ENCODE measurements around the gene AK8. TPM values are rescaled to one million over a fixed set of nuclear protein-coding genes. Genes with fewer than 3 reads are reported as not detected.

Gene AK8
- total RNA-seq, 1 donor from 2014 or later: 0.07 TPM

- no peak for DNase-seq (ENCODE audit: low read depth, low spot score)
Measured at GRCh38 chr9:132861666-132862065, 16.4 kb downstream of the AK8 start.

- DNase-seq (ENCODE audit: low read depth, low spot score): no peak
Measured at GRCh38 chr9:132858751-132859150, 19.3 kb downstream of the AK8 start.

- DNase-seq (ENCODE audit: low read depth, low spot score): no peak
Measured at GRCh38 chr9:132857616-132858342, 20.3 kb downstream of the AK8 start.

- DNase-seq (ENCODE audit: low read depth, low spot score): no peak
Measured at GRCh38 chr9:132857031-132857430, 21.1 kb downstream of the AK8 start.

- DNase-seq (ENCODE audit: low read depth, low spot score): no peak
Measured at GRCh38 chr9:132855904-132856303, 22.2 kb downstream of the AK8 start.

GRCh38 chr9:132854832-132855231 lies 23.3 kb downstream of the AK8 start:
- no peak for DNase-seq (ENCODE audit: low read depth, low spot score)

- no peak for DNase-seq (ENCODE audit: low read depth, low spot score)
Measured at GRCh38 chr9:132853482-132853881, 24.6 kb downstream of the AK8 start.

- no peak for DNase-seq (ENCODE audit: low read depth, low spot score)
Measured at GRCh38 chr9:132849185-132849706, 28.8 kb downstream of the AK8 start.

- DNase-seq (ENCODE audit: low read depth, low spot score): no peak
Measured at GRCh38 chr9:132846918-132847515, 31.1 kb downstream of the AK8 start.

- no peak for DNase-seq (ENCODE audit: low read depth, low spot score)
Measured at GRCh38 chr9:132846109-132846917, 31.8 kb downstream of the AK8 start.

- DNase-seq (ENCODE audit: low read depth, low spot score): no peak
Measured at GRCh38 chr9:132842124-132843044, 35.7 kb downstream of the AK8 start.

GRCh38 chr9:132840980-132841379 lies 37.1 kb downstream of the AK8 start:
- DNase-seq (ENCODE audit: low read depth, low spot score): no peak

GRCh38 chr9:132838291-132838690 lies 39.8 kb downstream of the AK8 start:
- no peak for DNase-seq (ENCODE audit: low read depth, low spot score)

- DNase-seq (ENCODE audit: low read depth, low spot score): no peak
Measured at GRCh38 chr9:132837501-132838286, 40.4 kb downstream of the AK8 start.

GRCh38 chr9:132834343-132834742 lies 43.7 kb downstream of the AK8 start:
- DNase-seq (ENCODE audit: low read depth, low spot score): no peak

GRCh38 chr9:132833550-132834121 lies 44.4 kb downstream of the AK8 start:
- DNase-seq (ENCODE audit: low read depth, low spot score): no peak

- DNase-seq (ENCODE audit: low read depth, low spot score): no peak
Measured at GRCh38 chr9:132832171-132832881, 45.8 kb downstream of the AK8 start.

- DNase-seq (ENCODE audit: low read depth, low spot score): no peak
Measured at GRCh38 chr9:132828201-132828770, 49.8 kb downstream of the AK8 start.

- no peak for DNase-seq (ENCODE audit: low read depth, low spot score)
Measured at GRCh38 chr9:132827366-132827765, 50.7 kb downstream of the AK8 start.

Measured in pulmonary artery endothelial cell (primary cell).